Measurements from ENCODE around the gene MAP3K6. TPM values are rescaled to one million over a fixed set of nuclear protein-coding genes. Genes with fewer than 3 reads are reported as not detected.

MAP3K6 gene
- total RNA-seq (2014; rRNA removed; shearing (Covaris generic)) = 22.8 and 26.2 TPM in 2 replicates

GRCh38 chr1:27366411-27367159, at the start of gene MAP3K6:
TSS of gene MAP3K6 (minus strand) at chr1:27366961. CDS start at chr1:27366597, 364 bp downstream.

GRCh38 chr1:27392096-27392777, 25.5 kb upstream of the MAP3K6 start, which contains the start of gene GPR3:
TSS of gene GPR3 (plus strand) at chr1:27392622. CDS start at chr1:27393799, 1,177 bp downstream.

GRCh38 chr1:27383039-27383605, 16.4 kb upstream of the MAP3K6 start, which contains the start of gene CD164L2:
TSS of gene CD164L2 (minus strand) at chr1:27383333. CDS start at chr1:27383239, 94 bp downstream.

GRCh38 chr1:27374362-27375086, 7.8 kb upstream of the MAP3K6 start, which contains the start of gene FCN3:
TSS of gene FCN3 (minus strand) at chr1:27374824. CDS start at chr1:27374818, 6 bp downstream.

GRCh38 chr1:27341525-27342252, 25.1 kb downstream of the MAP3K6 start, which contains the start of gene SYTL1:
TSS of gene SYTL1 (plus strand) at chr1:27342022. CDS start at chr1:27345335, 3,313 bp downstream.

GRCh38 chr1:27321813-27322568, 44.8 kb downstream of the MAP3K6 start, which contains the start of gene TMEM222:
TSS of gene TMEM222 (plus strand) at chr1:27322163. CDS start at chr1:27322198, 35 bp downstream.

Small RNA genes lying within 50 kb of the gene (small RNA-seq; reads per million reads assigned to genes)
- not detected for gene RNU6-48P

Other genes with a start within 250 kb of the MAP3K6 start
- 4.6 and 7.7 TPM in 2 replicates for gene SLC9A1, start 211.8 kb downstream of the MAP3K6 start, total RNA-seq (2014; rRNA removed; shearing (Covaris generic))
- gene WDTC1, start 132.3 kb downstream of the MAP3K6 start, total RNA-seq (2014; rRNA removed; shearing (Covaris generic)) = 17.9 and 18.5 TPM in 2 replicates
- 43.9 and 45.3 TPM in 2 replicates for gene TMEM222, start 44.8 kb downstream of the MAP3K6 start, total RNA-seq (2014; rRNA removed; shearing (Covaris generic))
- gene SYTL1, start 24.9 kb downstream of the MAP3K6 start, total RNA-seq (2014; rRNA removed; shearing (Covaris generic)) = 3.1 and 4.5 TPM in 2 replicates
- gene FCN3, start 7.9 kb upstream of the MAP3K6 start, total RNA-seq (2014; rRNA removed; shearing (Covaris generic)) = not detected in 2 replicates
- not detected in 2 replicates for gene CD164L2, start 16.4 kb upstream of the MAP3K6 start, total RNA-seq (2014; rRNA removed; shearing (Covaris generic))
- 7.2 and 9.1 TPM in 2 replicates for gene GPR3, start 25.7 kb upstream of the MAP3K6 start, total RNA-seq (2014; rRNA removed; shearing (Covaris generic))
- 19.0 and 21.6 TPM in 2 replicates for gene WASF2, start 123.2 kb upstream of the MAP3K6 start, total RNA-seq (2014; rRNA removed; shearing (Covaris generic))
- gene AHDC1, start 237.2 kb upstream of the MAP3K6 start, total RNA-seq (2014; rRNA removed; shearing (Covaris generic)) = 9.5 and 10.8 TPM in 2 replicates